Parathyroid adenoma (tissue), 2 donors: Measurements from ENCODE around the gene PIEZO2.

Experiments
- H2AFZ ChIP-seq: fragments of 300-600 bp; sonication (generic); one replicate; pipeline ENCODE4 v1.7.0; 2017; ENCODE audit warnings: antibody characterized with exemption, mild to moderate bottlenecking
- H3K27ac ChIP-seq: fragments of 300-600 bp; sonication (generic); one replicate; pipeline ENCODE4 v1.7.0; 2017
- H3K27me3 ChIP-seq: fragments of 300-600 bp; sonication (generic); one replicate; pipeline ENCODE4 v1.7.0; 2017; ENCODE audit warnings: low read length; ENCODE audit not compliant: control insufficient read depth, insufficient read depth
- H3K36me3 ChIP-seq: fragments of 300-600 bp; sonication (generic); one replicate; pipeline ENCODE4 v1.7.0; 2017; ENCODE audit warnings: low read length; ENCODE audit not compliant: control insufficient read depth, insufficient read depth
- H3K4me1 ChIP-seq: fragments of 300-600 bp; sonication (generic); one replicate; pipeline ENCODE4 v1.7.0; 2017; ENCODE audit warnings: control low read depth
- H3K4me2 ChIP-seq: fragments of 300-600 bp; sonication (generic); one replicate; pipeline ENCODE4 v1.7.0; 2017; ENCODE audit warnings: low read length
- H3K4me3 ChIP-seq: fragments of 300-600 bp; sonication (generic); one replicate; pipeline ENCODE4 v1.7.0; 2017; ENCODE audit warnings: low read depth, low read length
- H3K79me2 ChIP-seq: fragments of 300-600 bp; sonication (generic); one replicate; pipeline ENCODE4 v1.7.0; 2017; ENCODE audit warnings: control low read depth
- H3K9ac ChIP-seq: fragments of 300-600 bp; sonication (generic); one replicate; pipeline ENCODE4 v1.7.0; 2017; ENCODE audit warnings: mild to moderate bottlenecking
- H3K9me3 ChIP-seq: fragments of 300-600 bp; sonication (generic); one replicate; pipeline ENCODE4 v1.7.0; 2017; ENCODE audit warnings: low read length; ENCODE audit not compliant: control insufficient read depth
- CTCF ChIP-seq: fragments of 300-600 bp; sonication (generic); IDR thresholded peaks from one replicate; pipeline ENCODE4 v1.7.0; 2017; ENCODE audit warnings: antibody characterized with exemption, mild to moderate bottlenecking
- donor health status: primary hyperparathyroidism.

Gene PIEZO2

DNA sequence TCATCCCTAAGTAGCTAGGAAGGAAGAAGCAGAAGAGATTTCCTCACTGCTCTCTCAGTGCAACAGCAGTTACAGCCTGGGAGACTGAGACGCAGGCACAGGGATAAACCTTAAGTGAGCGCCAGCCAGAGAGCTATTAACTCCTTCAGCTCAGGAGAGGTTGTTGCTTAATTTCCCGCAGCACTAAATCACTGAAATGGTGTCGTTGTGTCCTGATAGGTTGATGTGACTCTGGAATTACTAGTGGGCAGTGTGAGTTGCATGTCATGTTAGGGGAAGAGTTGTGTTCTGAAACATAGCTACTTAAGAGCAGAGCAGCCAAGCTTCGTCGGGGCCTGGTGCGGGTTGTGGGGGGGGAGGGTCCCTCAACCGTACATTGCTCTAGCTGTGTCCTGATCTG lies 397.7 kb downstream of the PIEZO2 start:
- TF ChIP-seq CTCF: no peak

DNA sequence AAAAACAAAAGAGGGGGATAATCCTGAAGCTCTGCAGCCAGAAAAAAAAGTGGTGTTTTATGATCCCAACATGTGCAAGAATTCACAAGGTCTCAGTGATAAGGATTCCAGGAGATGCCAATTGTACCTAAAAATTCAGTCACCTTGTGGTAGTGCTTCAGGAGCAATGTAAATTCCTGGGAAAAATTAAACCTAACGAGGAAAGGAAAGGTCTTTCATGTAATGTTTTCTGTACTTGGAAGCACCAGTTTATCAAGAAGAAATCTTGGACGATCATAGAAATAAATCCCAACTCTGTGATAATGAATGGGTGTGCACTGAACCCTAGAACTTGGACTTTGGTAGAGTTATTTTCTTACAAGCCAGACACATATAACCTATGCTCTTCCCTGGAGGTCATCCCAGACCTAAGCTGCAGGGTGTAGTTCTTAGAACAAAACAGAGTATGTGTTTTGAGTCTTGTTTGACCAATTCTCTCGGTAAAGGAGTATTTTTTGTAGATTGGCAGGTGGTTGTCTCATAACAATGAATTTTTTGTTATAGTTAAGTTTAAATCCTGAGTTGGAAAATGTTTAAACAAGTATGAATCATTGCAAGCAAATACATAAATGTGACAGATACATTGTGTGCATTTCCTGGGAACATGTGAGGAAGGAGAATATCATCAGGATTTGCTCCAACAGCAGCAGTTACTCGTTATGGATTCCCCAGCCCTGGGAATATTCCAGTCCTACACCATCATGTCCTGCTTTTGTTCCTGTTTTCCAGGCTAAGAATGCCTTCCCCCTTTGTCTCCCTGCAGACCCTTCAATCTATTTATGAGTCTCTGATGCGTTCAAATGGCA lies 399.0 kb downstream of the PIEZO2 start:
- Histone ChIP-seq H3K4me2 (no peak overlapping the region), H3K4me3 (no peak overlapping the region), H2AFZ (no peak overlapping the region), H3K27ac (no peak overlapping the region), H3K27me3 (no peaks in the 10 kb centered on the region), H3K9ac (no peak overlapping the region), H3K9me3 (no peaks in the 10 kb centered on the region), H3K36me3 (no peaks in the 10 kb centered on the region), H3K4me1 (no peaks in the 10 kb centered on the region), H3K79me2 (no peaks in the 10 kb centered on the region)
- no peak for TF ChIP-seq CTCF

More for the DNA sequence above, 397.7 kb downstream of the PIEZO2 start:
- no peaks in the 10 kb centered on the region for H3K4me1 ChIP-seq
- no peak overlapping the region for H3K4me3 ChIP-seq
- H3K27me3 ChIP-seq: no peaks in the 10 kb centered on the region
- H2AFZ ChIP-seq: no peak overlapping the region
- no peak overlapping the region for H3K27ac ChIP-seq
- no peaks in the 10 kb centered on the region for H3K9me3 ChIP-seq
- no peaks in the 10 kb centered on the region for H3K36me3 ChIP-seq
- no peak overlapping the region for H3K4me2 ChIP-seq
- no peaks in the 10 kb centered on the region for H3K79me2 ChIP-seq
- no peak overlapping the region for H3K9ac ChIP-seq

GRCh38 chr18:10748641-10749040 lies 400.7 kb downstream of the PIEZO2 start:
- no peaks in the 10 kb centered on the region for H3K4me1 ChIP-seq
- H3K9ac ChIP-seq: no peak overlapping the region
- H3K36me3 ChIP-seq: no peaks in the 10 kb centered on the region
- no peak overlapping the region for H2AFZ ChIP-seq
- H3K27me3 ChIP-seq: no peaks in the 10 kb centered on the region
- H3K9me3 ChIP-seq: no peaks in the 10 kb centered on the region
- TF ChIP-seq CTCF: no peak
- no peak overlapping the region for H3K27ac ChIP-seq
- no peaks in the 10 kb centered on the region for H3K79me2 ChIP-seq
- no peak overlapping the region for H3K4me2 ChIP-seq
- no peak overlapping the region for H3K4me3 ChIP-seq

- H3K27ac ChIP-seq: no peak overlapping the region
- no peak overlapping the region for H3K4me3 ChIP-seq
- no peaks in the 10 kb centered on the region for H3K79me2 ChIP-seq
- H2AFZ ChIP-seq: no peak overlapping the region
- no peaks in the 10 kb centered on the region for H3K36me3 ChIP-seq
- no peak for TF ChIP-seq CTCF
- H3K4me1 ChIP-seq: no peaks in the 10 kb centered on the region
- H3K4me2 ChIP-seq: no peak overlapping the region
- H3K27me3 ChIP-seq: no peaks in the 10 kb centered on the region
- H3K9ac ChIP-seq: no peak overlapping the region
- H3K9me3 ChIP-seq: no peaks in the 10 kb centered on the region
These were observed 403.4 kb downstream of the PIEZO2 start for GRCh38 chr18:10745971-10746370.

- Histone ChIP-seq H3K79me2 (no peaks in the 10 kb centered on the region), H3K4me1 (no peaks in the 10 kb centered on the region), H3K9ac (no peak overlapping the region), H3K9me3 (no peaks in the 10 kb centered on the region), H3K27ac (no peak overlapping the region), H3K36me3 (no peaks in the 10 kb centered on the region), H3K27me3 (no peaks in the 10 kb centered on the region), H3K4me2 (no peak overlapping the region), H2AFZ (no peak overlapping the region), H3K4me3 (no peak overlapping the region)
- no peak for TF ChIP-seq CTCF
These were observed 404.1 kb downstream of the PIEZO2 start for GRCh38 chr18:10745219-10745618.
